Renal cortex interstitium (tissue), 11 donors: ENCODE results near the gene TARBP2. TPM values are rescaled to one million over a fixed set of nuclear protein-coding genes. Genes with fewer than 3 reads are reported as not detected.

Source experiments
- DNase-seq, 11 donors: peaks; one replicate each; pipeline ENCODE4 v3.0.0-alpha.2; 2013; ENCODE audit warnings: low read depth in 9 of 11, low spot score in 4 of 11; ENCODE audit errors: extremely low read depth in 1 of 11
- polyA plus RNA-seq, 3 donors: library from polyadenylated mRNA; unstranded; fragments of 120-200 nt; gene quantifications; one replicate each; pipeline ENCODE4 v1.2.1, GENCODE V29; 2013; ENCODE audit not compliant: insufficient read length in 3 of 3

TARBP2 gene
- polyA plus RNA-seq, 3 donors: 43.4 to 54.1 (median 49.4) TPM

DNA sequence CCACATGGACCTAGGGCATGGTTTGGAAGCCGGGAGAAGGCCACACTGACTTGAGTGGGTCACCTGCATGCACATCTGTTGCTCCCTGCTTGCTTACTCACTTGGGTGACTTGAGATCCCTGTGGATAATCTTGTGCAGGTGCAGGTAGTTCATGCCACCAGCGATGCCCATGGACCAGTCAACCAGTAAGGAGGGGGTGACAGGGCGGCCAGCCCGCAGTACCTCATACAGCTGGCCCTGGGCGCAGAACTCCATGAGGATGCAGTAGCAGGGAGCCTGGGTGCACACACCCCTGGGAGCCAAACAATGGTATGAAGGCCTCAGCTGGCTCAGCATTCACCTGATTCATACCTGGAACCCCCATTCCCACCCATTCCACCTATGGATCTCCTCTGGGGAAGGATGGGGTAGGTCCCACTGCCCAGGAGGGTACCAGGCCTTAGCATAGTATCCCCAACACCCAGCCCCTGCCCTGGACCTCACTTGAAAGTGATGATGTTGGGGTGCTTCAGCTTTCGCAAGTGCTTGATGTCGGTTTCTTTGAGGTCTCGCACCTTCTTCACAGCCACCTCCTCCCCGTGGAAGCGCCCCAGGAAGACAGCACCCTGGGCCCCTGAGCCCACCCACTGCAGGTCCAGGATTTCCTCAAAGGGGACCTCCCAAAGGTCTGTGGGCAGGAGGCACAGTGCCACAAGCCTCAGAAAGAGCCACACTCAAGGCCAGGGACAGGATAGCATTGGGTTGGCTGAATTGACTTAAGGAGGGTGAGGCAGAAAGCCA is 14.9 kb upstream of the TARBP2 start:
- DNase-seq: no peak

GRCh38 chr12:53486736-53487487 is 14.2 kb upstream of the TARBP2 start:
- no peak for DNase-seq

DNA sequence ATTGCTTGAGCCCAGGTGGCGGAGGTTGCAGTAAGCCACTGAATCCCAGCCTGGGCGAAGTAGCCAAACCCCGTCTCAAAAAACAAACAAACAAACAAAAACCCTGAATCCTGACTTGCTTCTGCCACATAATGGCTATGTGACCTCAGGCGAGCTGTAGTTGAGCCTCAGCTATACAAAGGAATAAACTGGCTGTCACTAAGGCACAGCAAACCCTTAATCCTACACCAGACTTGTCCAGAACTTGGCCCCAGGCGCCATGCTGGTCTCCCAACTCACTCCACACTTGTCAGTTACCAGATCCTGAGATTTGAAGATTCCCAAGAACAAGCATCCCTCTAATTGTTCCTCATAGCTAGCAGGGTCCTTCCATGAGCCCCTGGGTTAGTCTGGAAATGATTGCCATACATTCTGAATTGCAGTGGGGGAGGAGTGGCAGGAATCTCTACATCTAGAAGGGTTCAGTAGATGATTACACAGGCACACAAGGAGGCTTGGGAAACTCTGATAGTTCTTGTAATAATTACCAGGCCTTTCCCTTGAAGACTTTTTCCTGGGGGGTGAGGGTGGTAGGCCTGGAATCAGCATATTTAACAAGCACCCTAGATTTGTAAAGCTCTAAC is 11.7 kb upstream of the TARBP2 start:
- peak in 2 of 11 donors; percentile 71 to 76 for DNase-seq

DNA sequence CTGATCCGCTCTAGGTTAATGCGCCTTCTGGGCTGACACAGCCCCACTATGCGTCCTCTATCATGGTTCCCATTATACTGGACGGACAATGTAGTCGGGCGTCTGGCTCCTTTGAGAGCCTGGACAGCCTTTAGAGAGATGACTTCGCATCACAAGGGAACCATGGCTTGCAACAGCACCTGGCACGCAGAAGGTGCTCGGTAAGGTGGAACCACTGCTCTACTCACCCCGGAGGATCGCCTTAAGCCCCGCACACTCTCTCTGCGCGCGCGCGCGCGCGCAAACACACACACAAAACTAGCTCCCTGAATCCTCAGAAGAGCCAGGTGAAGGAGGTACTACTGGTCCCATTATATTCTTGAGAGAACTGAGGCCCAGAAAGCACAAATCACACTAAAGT is 8.9 kb upstream of the TARBP2 start:
- DNase-seq: peak in 1 of 11 donors; percentile 30

GRCh38 chr12:53492830-53493609 is 8.1 kb upstream of the TARBP2 start:
- DNase-seq: peak; percentile 87 to 96 (median 94)

DNA sequence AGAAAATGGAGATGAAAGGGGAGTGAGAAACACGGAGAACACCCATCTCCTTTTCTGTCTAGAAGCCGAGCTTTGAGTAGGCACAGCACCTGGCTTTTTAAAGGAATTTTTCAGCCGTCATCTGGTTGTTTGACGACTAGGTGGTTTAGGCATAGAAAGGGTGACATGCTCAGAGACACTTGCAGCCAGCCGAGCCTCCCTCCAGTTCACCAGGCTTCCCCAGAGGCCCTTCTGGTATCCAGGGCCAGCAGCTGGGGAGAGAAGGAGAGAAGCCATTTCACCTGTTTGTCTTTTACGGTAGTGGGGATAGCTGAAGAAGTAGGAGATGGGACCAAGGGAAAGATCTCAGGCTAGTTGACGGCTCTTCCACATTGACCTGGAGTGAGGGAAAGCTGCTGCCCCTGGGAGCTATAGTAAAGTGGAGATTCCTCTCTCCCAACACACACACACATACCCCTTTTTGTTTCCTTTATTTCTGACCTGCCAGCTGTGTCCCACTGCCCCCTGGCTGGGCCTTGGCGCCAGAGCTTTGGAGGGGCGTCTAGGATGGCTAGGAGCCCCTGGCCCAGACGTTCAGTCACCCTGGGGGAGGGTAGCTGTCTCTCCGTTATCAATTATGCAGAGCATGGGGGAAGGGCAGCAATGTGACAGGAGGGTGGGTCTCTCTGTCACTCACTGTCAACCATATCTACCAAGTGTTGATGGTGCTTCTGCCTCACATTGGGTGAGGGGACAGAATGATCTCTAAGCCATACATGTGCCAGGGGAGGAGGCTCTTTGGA is 7.3 kb upstream of the TARBP2 start:
- no peak for DNase-seq

GRCh38 chr12:53495903-53496751 is 5.0 kb upstream of the TARBP2 start:
- peak in 4 of 11 donors; percentile 48 to 73 (median 68) for DNase-seq

DNA sequence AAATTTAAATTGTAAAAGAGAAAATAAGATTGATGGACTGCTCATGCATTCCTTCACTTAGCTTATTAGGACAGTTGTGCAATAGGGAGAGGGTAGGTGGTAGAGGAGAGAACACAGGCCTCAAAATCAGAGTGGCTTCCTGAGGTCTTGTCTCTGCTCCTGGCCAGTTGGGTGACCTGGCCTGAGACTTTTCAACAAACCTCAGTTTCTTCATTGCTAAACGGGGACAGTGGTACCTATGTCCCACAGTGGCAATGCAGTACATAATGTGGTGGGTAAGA is 4.4 kb upstream of the TARBP2 start:
- no peak for DNase-seq

DNA sequence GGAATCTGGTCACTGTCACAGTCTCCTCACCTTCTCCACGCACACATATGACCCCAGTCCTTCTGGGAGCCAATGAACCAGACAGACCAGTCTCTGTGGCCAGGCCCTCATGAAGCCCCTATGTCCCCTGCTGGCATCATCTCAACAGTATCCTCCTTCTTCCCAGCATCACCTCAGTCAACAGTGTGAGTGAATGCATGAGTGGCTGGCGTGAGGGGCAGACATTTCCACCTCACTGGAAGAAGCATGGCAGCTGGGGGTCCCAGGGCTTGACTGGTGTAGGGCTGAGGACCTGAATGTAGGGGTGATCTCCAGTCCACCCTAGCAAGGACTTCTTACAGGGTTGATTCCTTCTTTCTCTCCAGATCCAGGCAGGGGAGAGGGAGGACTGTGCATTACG is 3.6 kb upstream of the TARBP2 start:
- DNase-seq: no peak

- DNase-seq: no peak
These were observed 2.9 kb upstream of the TARBP2 start for GRCh38 chr12:53498235-53498630.

GRCh38 chr12:53499266-53500141 is 1.6 kb upstream of the TARBP2 start, which contains the start of gene MAP3K12:
Gene MAP3K12 (minus strand): TSS chr12:53499458. CDS start chr12:53487391, 12,067 bp downstream.
- peak in 3 of 11 donors; percentile 55 to 65 (median 61) for DNase-seq

- DNase-seq: no peak
These were observed 824 bp upstream of the TARBP2 start for GRCh38 chr12:53500142-53500775.

- no peak for DNase-seq
These were observed 615 bp downstream of the TARBP2 start for GRCh38 chr12:53501615-53502181.

GRCh38 chr12:53502331-53502730 is 1.2 kb downstream of the TARBP2 start:
- DNase-seq: no peak

DNA sequence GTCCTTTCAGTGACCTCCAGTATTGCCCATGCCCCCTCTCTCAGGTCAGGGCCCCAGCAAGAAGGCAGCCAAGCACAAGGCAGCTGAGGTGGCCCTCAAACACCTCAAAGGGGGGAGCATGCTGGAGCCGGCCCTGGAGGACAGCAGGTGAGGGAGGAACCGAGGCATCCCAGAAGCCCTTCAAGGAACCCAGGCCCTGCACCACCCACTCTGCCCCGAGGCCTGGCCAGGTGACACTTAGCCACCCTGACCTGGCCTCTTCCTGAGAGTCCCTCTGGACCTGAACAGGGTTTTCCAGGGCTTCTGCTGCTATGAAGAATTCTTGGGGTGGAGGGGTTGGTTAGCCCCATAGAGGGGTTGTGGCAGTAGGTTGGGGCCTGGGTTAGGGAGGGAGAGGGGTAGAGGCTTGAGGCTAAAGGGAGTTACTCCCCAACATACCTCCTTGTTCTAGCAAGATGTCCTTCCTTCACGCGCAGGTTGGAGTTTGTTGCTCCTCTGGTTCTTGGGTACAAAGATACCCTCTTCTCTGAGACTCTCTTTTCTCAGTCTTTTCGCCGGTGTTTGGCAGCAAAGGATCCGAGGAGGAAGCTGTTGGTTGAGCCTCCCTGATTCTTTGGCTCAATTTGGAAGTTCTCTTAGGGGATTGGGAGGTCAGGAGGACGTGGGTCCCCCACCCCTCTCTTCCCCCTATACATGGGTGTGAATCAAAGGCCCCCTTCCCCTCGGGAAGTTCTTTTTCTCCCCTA is 2.1 kb downstream of the TARBP2 start:
- no peak for DNase-seq
